Large intestine (tissue), 3 donors: ENCODE measurements around the gene RAB6B. TPM values are rescaled to one million over a fixed set of nuclear protein-coding genes. Genes with fewer than 3 reads are reported as not detected.

ENCODE experiments used
- DNase-seq, 2 donors: peaks; one replicate each; pipeline versions ENCODE4 v3.0.0 to v3.0.0-alpha.2; 2013
- H3K27ac ChIP-seq: one replicate; pipeline ENCODE4 v1.5.1; 2013; ENCODE audit warnings: low read length
- H3K27me3 ChIP-seq: 2 replicates; pipeline ENCODE4 v1.6.1; 2013; ENCODE audit warnings: low read length; ENCODE audit not compliant: control insufficient read depth, insufficient read depth
- H3K36me3 ChIP-seq: 2 replicates; pipeline ENCODE4 v1.6.1; 2013; ENCODE audit warnings: low read length; ENCODE audit not compliant: control insufficient read depth, insufficient read depth
- H3K4me1 ChIP-seq: one replicate; pipeline ENCODE4 v1.6.1; 2013; ENCODE audit warnings: low read length; ENCODE audit not compliant: control insufficient read depth, insufficient read depth
- H3K4me3 ChIP-seq: one replicate; pipeline ENCODE4 v1.5.1; 2013; ENCODE audit warnings: low read length
- H3K9me3 ChIP-seq: one replicate; pipeline ENCODE4 v1.6.1; 2013; ENCODE audit warnings: mild to moderate bottlenecking, low read depth, low read length, moderate library complexity; ENCODE audit not compliant: control insufficient read depth
- WGBS: methylation state at CpG from one replicate; pipeline ENCODE4 v1.1.5; 2013; ENCODE audit warnings: low lambda C conversion rate; ENCODE audit not compliant: insufficient coverage; 5-methylcytosine and 5-hydroxymethylcytosine counted together
- polyA plus RNA-seq: library from polyadenylated mRNA; unstranded; fragments of 120-200 nt; gene quantifications from one replicate; pipeline ENCODE4 v1.2.1, GENCODE V29; 2013

RAB6B gene
- polyA plus RNA-seq, 1 donor = 8.8 TPM

DNA sequence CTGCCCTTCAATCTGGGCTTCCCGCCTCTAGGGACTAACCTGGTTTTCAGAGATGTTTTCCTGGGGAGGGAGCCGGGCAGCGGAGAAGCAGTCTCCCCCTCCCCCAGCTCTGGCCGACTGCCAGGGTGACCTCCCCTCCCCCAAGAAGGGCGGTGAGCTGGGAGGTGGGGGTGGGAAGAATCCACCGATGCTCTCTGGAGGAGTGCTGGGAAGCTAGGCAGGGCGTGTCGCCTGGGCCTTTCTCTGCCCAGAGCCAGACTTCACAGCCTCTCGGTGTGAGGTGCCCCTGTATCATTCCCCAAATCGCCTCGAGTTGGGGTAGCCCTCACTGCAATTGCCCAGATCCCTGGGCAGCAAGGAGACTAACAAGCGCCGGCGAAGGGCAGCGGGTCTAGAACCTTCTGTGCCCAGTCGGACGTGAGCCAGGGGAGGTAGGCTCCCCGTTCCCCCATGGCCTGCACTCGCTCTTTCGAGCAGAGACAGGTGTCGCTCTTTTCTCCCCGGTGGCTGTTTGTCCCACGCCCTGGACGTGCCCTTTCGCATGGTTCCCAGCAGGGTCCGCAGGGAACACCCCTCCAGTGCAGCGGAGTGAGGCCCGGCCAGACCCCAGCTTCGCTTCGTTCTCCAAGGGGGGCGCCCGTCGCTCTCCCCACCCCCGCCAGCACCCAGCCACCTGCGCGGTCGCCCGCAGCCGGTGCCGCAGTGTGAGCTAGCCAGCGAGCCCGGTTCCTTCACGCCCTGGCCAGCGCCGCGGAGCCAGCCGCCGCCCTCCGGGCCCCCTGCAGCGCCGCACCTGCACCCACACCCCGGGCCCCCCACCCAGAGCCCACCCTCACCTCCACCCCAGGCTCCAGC is 1.1 kb downstream of the RAB6B start:
- peak in 1 of 2 donors; percentile 11 for DNase-seq
- Histone ChIP-seq H3K36me3 (no peaks in the 10 kb centered on the region), H3K4me1 (peaks cover 7% of the 10 kb centered on the region), H3K27me3 (peaks cover 55% of the 10 kb centered on the region), H3K9me3 (no peaks in the 10 kb centered on the region), H3K27ac (no peak overlapping the region), H3K4me3 (peak overlapping the region; percentile 52)
- no CpG with 5 or more reads among the region's 52 CpGs for WGBS

DNA sequence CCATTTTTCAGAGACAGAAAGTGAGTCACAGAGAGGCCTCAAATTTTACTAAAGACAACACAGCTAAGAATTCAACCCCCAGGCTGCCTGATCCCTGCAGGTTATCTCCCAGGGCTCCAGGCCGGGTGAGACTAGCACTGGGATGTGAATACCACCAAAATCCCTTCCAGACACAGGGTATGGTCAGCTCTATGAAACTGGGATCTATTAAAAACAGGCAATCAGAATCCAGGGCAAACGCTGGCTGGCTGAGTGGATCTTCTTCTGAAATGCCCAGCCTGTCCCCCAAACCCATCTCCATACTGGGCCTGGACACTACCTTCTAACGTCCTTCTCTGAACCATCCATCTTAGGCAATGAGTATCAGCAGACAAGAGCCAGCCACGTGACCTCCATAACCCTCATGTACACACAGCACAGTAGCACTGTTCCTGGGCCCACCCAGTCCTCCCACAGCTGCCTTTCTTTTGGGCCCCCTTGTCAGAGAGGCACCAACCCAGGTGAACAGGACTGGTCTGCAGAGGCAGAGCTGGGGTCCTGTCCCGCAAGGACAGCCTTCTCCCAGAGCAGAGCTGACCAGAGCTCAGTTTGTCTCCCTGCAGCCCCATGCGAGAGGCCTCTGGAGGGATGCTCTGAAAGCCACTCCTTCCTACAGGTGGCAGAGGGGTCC is 1.9 kb downstream of the RAB6B start:
- no peaks in the 10 kb centered on the region for H3K36me3 ChIP-seq
- H3K27ac ChIP-seq = no peak overlapping the region
- no CpG with 5 or more reads among the region's 6 CpGs for WGBS
- no peaks in the 10 kb centered on the region for H3K9me3 ChIP-seq
- H3K4me1 ChIP-seq = peaks cover 7% of the 10 kb centered on the region
- no peak overlapping the region for H3K4me3 ChIP-seq
- DNase-seq = no peak
- peaks cover 55% of the 10 kb centered on the region for H3K27me3 ChIP-seq

DNA sequence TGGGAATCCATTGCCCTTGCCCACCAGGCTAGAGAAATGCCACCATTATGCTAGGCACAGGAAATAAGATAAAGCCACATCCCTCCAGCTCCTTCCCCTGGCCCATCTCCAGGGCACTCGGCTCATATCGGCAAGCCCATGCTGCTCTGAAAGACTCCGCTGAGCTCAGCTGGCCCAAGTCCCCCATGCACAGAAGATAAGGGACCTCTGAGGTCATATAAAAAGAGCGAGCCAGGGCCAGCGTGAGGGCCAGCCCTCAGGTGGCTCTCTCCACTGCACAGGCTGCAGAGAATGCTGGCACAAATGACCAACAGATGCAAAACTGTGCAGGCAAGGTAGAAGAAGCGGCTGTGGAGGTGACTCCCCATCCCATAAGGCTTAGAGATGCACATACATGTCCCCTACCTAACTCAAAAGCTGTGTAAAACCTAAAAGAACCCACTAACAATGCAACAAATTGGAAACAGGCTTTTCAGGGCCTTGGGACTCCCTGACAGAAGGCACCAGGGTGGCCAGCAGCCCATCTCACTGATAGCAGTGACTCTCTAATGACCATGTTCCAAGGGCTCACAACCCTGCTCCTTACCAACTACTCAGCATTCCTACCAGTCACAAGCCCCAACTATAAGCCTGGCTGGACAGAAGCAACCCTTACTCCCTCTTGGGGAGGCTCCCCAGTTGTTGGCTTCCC is 3.0 kb downstream of the RAB6B start:
- no peaks in the 10 kb centered on the region for H3K9me3 ChIP-seq
- peaks cover 7% of the 10 kb centered on the region for H3K4me1 ChIP-seq
- H3K4me3 ChIP-seq = no peak overlapping the region
- no peak for DNase-seq
- peaks cover 50% of the 10 kb centered on the region for H3K27me3 ChIP-seq
- no CpG with 5 or more reads among the region's 6 CpGs for WGBS
- H3K36me3 ChIP-seq = no peaks in the 10 kb centered on the region
- H3K27ac ChIP-seq = no peak overlapping the region

DNA sequence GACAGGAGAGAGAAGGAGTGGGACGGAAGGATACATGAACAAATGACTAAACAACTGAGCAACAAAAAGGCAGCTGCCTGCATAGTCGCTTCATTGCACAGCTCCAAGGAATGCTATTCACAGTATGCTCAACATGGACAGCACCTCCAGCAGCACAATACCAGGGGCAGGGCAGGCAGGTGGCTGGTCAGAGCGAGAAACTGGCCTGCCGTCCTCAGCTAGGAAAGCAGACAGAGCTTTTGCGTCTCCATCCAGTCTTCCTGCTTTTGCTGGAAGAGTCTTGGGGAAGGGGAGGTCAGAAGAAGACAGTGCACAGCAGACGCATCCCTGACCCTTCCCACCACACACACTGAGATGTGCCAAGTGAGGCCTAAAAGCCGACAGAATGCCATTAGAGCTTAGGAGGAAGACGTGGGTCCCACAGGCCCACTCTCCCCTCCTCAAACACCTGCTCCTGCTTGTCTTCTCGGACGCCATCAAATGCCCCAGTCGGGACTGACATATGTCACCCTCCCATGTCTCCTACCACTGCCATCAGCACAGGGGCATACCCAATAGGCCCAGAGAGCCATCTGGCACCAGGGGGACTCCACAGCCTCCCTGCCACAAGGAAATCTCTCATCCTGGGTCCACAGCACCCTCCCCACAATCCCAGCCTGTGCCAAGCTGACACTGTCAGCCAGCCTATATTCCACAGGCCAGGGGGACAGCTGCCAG is 3.9 kb downstream of the RAB6B start:
- no CpG with 5 or more reads among the region's 11 CpGs for WGBS
- Histone ChIP-seq H3K9me3 (no peaks in the 10 kb centered on the region), H3K27me3 (peaks cover 43% of the 10 kb centered on the region), H3K27ac (no peak overlapping the region), H3K36me3 (no peaks in the 10 kb centered on the region), H3K4me3 (no peak overlapping the region), H3K4me1 (peaks cover 7% of the 10 kb centered on the region)
- no peak for DNase-seq

DNA sequence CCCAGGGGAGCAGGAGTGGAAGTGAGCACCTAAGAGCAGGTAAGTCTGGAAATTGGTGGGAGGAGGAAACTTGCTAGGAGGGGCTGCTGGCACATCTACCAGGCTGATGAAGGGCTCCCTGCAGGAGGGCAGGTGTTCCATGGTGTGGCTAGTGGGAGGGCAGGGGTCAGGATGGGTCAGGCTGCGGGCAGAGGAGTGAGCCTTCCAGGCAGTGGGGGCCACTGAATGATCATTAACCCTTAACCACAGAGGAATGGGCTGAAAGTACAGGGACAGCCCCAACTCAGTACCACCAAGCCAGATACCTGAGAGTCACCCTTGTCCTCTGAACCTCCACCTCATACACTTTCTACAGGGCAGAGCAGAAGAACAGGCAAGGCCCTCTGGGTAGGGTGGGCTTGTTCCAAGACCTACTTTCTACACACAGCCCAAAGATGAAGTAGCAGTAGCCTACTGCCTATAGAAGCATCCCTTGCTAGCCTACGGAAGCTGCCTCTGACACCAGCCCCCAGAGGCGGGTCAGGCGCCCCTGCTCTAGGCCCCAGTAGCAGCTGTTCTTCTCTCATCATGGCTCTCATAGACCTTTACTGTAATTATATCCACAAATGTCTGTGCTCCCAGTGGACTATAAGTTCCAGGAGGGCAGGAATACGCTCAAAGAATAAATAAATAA is 4.6 kb downstream of the RAB6B start:
- Histone ChIP-seq H3K9me3 (no peaks in the 10 kb centered on the region), H3K36me3 (no peaks in the 10 kb centered on the region), H3K27me3 (peaks cover 36% of the 10 kb centered on the region), H3K27ac (no peak overlapping the region), H3K4me1 (peaks cover 4% of the 10 kb centered on the region), H3K4me3 (no peak overlapping the region)
- no CpG with 5 or more reads among the region's 5 CpGs for WGBS
- DNase-seq = no peak

DNA sequence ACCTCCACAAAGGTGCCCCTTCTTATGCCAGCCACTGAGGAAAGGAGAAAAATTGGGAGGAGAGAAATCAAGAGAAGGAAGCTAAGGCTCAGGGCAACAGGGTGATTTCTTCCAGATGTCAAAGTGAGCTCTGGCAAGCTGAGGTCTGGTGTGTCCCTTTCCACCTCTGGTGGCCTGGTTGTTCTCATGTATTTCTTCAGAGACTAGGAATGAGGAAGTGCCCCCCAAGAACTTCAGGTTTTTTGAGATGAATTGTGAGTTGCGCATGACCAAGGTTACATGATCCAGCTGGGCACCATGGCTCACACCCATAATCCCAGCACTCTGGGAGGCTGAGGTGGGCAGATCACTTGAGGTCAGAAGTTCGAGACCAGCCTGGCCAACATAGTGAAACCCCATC is 5.6 kb downstream of the RAB6B start:
- Histone ChIP-seq H3K27me3 (peaks cover 31% of the 10 kb centered on the region), H3K9me3 (no peaks in the 10 kb centered on the region), H3K4me1 (no peaks in the 10 kb centered on the region), H3K27ac (no peak overlapping the region), H3K36me3 (no peaks in the 10 kb centered on the region), H3K4me3 (no peak overlapping the region)
- no CpG with 5 or more reads among the region's 2 CpGs for WGBS
- DNase-seq = no peak

DNA sequence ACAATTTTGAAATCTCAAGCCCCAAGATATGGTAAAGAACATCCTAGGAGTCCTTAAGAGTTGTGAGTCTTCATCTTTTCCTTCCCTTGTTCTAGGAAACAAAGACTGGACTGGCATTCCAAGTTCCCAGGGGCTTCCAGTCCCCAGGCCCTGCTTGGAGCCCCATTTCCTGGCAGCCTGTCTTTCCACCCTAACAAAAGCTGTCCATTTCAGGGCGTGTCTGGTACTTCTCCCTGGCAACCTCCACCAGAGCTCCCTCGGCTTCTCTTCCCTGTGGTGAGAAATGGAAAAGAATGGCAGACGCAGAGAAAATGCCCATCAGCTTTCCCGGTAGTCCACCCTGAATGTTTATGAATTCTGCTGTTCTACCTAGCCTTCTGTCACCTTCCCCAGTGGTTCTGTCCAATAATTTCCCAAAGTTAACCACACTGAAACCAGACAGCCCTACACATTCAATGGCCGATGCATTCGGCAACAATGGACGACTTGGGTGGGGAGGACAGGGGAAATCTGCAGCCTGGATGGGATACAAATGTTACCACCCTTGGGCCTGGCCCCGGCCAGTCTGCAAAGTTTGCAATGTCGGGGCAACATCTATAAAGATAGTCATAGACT is 6.8 kb downstream of the RAB6B start:
- H3K9me3 ChIP-seq = no peaks in the 10 kb centered on the region
- no CpG with 5 or more reads among the region's 9 CpGs for WGBS
- no peaks in the 10 kb centered on the region for H3K4me1 ChIP-seq
- H3K27me3 ChIP-seq = peaks cover 21% of the 10 kb centered on the region
- H3K4me3 ChIP-seq = no peak overlapping the region
- H3K27ac ChIP-seq = no peak overlapping the region
- no peak for DNase-seq
- no peaks in the 10 kb centered on the region for H3K36me3 ChIP-seq

DNA sequence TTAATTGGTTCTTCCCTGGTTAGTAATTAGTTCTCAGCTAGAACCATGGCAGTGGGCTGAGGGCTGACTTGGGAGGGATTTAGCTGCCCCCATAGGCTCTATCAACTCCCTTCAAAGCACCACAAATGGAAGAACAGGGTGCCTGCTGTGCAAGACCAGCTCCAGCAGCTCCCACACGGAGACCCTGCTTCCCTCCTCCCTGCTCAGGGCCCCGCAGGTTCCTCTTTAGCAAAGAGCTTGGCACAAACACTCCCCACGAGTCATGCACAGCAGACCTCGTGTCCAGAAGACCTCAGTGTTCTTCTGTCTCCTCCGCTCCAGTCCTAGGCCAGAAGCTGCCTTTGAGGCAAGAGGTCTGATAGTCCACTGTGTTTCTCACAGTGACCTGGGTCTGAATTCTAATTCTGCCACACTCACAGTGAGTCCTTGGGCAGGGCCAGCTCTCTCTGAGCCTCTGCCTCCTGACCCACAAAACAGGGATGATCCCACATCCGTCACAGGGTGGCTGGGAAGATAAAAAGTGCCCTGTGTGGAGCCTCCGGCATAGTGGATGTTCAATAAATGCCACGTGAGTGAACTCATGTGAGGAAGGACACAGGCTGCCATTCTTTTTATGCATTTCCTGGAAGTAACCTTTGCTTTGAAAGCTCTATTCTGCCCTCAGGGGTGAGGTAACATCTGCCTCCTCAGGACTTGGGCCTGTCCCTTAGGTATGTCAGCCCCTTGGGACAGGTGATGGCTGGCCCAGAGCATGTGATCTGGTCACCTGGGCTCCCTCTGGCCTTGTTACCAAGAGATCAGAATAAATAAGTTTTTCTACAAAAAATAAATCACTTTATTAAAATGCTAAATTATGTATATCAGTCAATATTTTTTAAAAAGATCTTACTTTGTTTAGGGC is 7.6 kb downstream of the RAB6B start:
- Histone ChIP-seq H3K27ac (no peak overlapping the region), H3K9me3 (no peaks in the 10 kb centered on the region), H3K27me3 (peaks cover 13% of the 10 kb centered on the region), H3K4me3 (no peak overlapping the region), H3K36me3 (no peaks in the 10 kb centered on the region), H3K4me1 (no peaks in the 10 kb centered on the region)
- WGBS = no CpG with 5 or more reads among the region's 8 CpGs
- peak in 1 of 2 donors; percentile 24 for DNase-seq
